ENCODE measurements around the gene FAM47E. TPM values are rescaled to one million over a fixed set of nuclear protein-coding genes. Genes with fewer than 3 reads are reported as not detected.
"Not testable (repeated sequence)": the region's sequence is repeated elsewhere in the genome, so short reads cannot be mapped to it uniquely, and the experiment has no call there.

Gene FAM47E
- total RNA-seq, 1 donor = 0.86 TPM

- no peak overlapping the region for H3K4me3 ChIP-seq (ENCODE audit: low read depth, low read length)
- DNase-seq (ENCODE audit: low read depth) = no peak
- TF ChIP-seq CTCF (IDR thresholded peaks at IDR 0.05; ENCODE audit: insufficient read depth, low read depth, low read length) = no peak
Measured at GRCh38 chr4:76235915-76236314, 15.6 kb upstream of the FAM47E start.

DNA sequence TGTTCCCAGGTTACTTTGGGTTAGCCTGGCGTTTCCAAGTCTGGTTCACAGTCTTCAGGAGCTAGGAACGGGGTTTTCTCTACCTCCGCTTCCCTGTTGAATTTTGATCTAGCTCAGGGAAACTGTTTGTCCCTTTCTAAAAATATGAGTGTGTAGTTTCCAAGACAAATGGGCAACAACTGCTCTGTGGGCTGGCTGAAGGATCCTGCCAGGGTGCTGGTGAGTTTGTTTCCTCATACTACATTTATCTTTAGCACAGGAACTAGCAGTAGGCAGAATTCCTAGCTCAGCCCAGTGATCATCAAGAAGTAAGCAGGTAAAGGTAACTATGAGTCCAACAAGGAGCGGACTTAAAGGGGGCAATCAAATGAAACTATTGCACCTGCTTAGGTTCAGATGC, 13.3 kb upstream of the FAM47E start:
- no peak overlapping the region for H3K4me3 ChIP-seq (ENCODE audit: low read depth, low read length)
- no peak for TF ChIP-seq CTCF (IDR thresholded peaks at IDR 0.05; ENCODE audit: insufficient read depth, low read depth, low read length)
- no peak for DNase-seq (ENCODE audit: low read depth)

DNA sequence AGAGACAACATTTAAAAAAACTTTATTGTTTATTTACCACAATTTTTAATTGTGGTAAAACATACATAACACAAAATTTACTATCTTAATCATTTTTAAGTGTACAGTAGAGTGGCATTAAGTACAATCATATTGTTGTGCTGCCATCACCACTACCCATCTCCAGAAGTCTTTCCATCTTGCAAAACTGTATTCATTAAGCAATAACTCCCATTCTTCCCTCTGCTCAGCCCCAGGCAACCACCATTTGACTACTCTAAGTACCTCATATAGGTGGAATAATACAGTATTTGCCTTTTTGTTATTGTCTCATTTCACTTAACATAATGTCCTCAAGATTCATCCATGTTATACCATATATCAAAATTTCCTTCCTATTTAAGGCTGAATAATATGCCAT, 12.8 kb upstream of the FAM47E start:
- no peak for DNase-seq (ENCODE audit: low read depth)
- no peak for TF ChIP-seq CTCF (IDR thresholded peaks at IDR 0.05; ENCODE audit: insufficient read depth, low read depth, low read length)
- H3K4me3 ChIP-seq (ENCODE audit: low read depth, low read length) = no peak overlapping the region

DNA sequence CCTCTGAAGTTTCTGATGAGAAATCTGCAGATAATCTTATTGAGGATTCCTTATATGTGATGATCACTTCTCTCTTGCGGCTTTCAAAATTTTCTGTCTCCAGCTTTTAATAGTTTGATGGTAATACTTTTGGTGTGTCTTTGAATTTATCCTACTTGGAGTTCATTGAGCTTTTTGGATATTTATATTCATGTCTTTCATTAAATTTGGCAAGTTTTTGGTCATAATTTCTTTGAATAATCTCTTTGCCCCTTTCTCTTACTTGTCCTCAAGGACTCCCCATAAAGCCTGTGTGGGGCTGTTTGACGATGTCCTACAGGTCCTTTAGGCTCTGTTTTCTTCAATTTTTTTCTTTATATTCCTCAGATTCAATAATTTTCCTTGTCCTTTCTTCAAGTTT, 11.3 kb upstream of the FAM47E start:
- TF ChIP-seq CTCF (IDR thresholded peaks at IDR 0.05; ENCODE audit: insufficient read depth, low read depth, low read length) = no peak
- DNase-seq (ENCODE audit: low read depth) = no peak
- H3K4me3 ChIP-seq (ENCODE audit: low read depth, low read length) = no peak overlapping the region

DNA sequence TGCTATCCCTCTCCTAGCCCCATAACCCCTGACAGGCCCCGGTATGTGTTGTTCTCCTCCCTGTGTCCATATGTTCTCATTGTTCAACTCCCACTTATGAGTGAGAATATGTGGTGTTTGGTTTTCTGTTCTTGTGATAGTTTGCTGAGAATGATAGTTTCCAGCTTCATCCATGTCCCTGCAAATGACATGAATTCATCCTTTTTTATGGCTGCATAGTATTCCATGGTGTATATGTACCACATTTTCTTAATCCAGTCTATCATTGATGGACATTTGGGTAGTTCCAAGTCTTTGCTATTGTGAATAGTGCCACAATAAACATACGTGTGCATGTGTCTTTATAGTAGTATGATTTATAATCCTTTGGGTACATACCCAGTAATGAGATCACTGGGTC, 7.6 kb upstream of the FAM47E start:
- H3K4me3 ChIP-seq (ENCODE audit: low read depth, low read length); DNase-seq (ENCODE audit: low read depth): not testable (repeated sequence)

DNA sequence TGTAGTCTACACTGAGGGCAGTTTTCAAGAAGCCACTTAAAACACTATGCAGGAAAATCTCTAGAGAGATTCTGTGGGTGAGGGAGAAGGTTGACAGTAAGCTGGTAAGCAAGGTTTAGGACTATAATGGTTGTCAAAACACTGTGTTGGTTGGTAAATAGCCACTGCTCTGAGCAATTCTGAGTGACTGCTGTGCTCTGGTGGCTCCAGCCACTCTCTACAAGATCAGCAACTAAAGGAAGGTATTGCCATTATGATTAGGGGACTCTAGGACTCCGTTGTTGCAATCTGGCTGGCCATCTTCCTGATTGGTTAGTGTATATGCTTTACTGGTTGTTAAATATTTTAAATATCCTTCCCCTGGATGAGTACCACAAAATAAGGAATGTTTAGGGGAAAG, 5.5 kb upstream of the FAM47E start:
- no peak overlapping the region for H3K4me3 ChIP-seq (ENCODE audit: low read depth, low read length)
- TF ChIP-seq CTCF (IDR thresholded peaks at IDR 0.05; ENCODE audit: insufficient read depth, low read depth, low read length) = no peak
- no peak for DNase-seq (ENCODE audit: low read depth)

DNA sequence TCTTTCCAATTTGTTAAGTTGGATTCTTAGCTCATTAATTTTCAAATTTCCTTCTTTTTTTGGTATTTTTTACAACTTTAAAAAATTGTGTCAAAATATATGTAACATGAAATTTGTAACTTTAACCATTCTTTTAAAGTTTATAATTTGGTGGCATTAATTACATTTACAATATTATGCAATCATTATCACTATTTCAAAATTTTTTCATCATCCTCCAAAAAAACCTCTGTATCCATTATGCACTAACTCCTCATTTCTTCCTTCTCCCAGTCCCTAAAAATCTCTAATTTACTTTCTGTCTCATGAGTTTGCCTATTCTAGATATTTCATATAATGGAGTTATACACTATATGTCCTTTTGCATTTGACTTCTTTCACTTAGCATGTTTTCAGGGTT, 4.7 kb upstream of the FAM47E start:
- DNase-seq (ENCODE audit: low read depth) = no peak
- H3K4me3 ChIP-seq (ENCODE audit: low read depth, low read length) = no peak overlapping the region
- no peak for TF ChIP-seq CTCF (IDR thresholded peaks at IDR 0.05; ENCODE audit: insufficient read depth, low read depth, low read length)
